ENCODE results near the gene SMG1.

The SMG1 gene

GRCh38 chr16:18943414-18943813 lies 17.2 kb upstream of the SMG1 start:
- DNase-seq (ENCODE audit: low read depth), result no peak
- no peak overlapping the region for H3K4me3 ChIP-seq (ENCODE audit: low read length)
- TF ChIP-seq, protein P1, sequence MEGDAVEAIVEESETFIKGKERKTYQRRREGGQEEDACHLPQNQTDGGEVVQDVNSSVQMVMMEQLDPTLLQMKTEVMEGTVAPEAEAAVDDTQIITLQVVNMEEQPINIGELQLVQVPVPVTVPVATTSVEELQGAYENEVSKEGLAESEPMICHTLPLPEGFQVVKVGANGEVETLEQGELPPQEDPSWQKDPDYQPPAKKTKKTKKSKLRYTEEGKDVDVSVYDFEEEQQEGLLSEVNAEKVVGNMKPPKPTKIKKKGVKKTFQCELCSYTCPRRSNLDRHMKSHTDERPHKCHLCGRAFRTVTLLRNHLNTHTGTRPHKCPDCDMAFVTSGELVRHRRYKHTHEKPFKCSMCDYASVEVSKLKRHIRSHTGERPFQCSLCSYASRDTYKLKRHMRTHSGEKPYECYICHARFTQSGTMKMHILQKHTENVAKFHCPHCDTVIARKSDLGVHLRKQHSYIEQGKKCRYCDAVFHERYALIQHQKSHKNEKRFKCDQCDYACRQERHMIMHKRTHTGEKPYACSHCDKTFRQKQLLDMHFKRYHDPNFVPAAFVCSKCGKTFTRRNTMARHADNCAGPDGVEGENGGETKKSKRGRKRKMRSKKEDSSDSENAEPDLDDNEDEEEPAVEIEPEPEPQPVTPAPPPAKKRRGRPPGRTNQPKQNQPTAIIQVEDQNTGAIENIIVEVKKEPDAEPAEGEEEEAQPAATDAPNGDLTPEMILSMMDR (conservative IDR thresholded peaks at IDR 0.05; ENCODE audit: low read length), result no peak

- no peak for DNase-seq (ENCODE audit: low read depth)
- no peak overlapping the region for H3K4me3 ChIP-seq (ENCODE audit: low read length)
- TF ChIP-seq, protein P1 (conservative IDR thresholded peaks at IDR 0.05; ENCODE audit: low read length), result no peak
Measured at GRCh38 chr16:18942061-18942460, 15.9 kb upstream of the SMG1 start.

- no peak for DNase-seq (ENCODE audit: low read depth)
- H3K4me3 ChIP-seq (ENCODE audit: low read length), result no peak overlapping the region
- TF ChIP-seq, protein P1 (conservative IDR thresholded peaks at IDR 0.05; ENCODE audit: low read length), result no peak
Measured at GRCh38 chr16:18941471-18941870, 15.3 kb upstream of the SMG1 start.

DNA sequence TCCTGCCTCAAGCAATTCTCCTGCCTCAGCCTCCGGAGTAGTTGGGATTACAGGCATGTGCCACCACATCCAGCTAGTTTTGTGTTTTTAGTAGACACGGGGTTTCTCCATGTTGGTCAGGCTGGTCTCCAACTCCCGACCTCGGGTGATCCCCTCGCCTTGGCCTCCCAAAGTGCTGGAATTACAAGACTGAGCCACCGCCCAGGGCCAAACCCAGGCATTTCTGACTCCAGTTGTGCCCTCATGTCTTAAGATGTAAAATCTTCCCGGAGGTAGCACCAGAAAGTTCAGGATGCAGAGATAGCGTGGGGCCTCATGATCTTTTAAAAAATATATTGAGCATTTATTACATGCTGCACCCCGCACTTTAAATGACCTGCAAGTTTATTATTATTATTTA lies 12.8 kb upstream of the SMG1 start:
- TF ChIP-seq, protein P1 (conservative IDR thresholded peaks at IDR 0.05; ENCODE audit: low read length), result no peak
- DNase-seq (ENCODE audit: low read depth), result no peak
- no peak overlapping the region for H3K4me3 ChIP-seq (ENCODE audit: low read length)

- H3K4me3 ChIP-seq (ENCODE audit: low read length), result no peak overlapping the region
- no peak for DNase-seq (ENCODE audit: low read depth)
- TF ChIP-seq, protein P1 (conservative IDR thresholded peaks at IDR 0.05; ENCODE audit: low read length), result no peak
Measured at GRCh38 chr16:18937390-18937789, 11.2 kb upstream of the SMG1 start.

- DNase-seq (ENCODE audit: low read depth), result no peak
- TF ChIP-seq, protein P1 (conservative IDR thresholded peaks at IDR 0.05; ENCODE audit: low read length), result no peak
Measured at GRCh38 chr16:18936727-18937340, 10.6 kb upstream of the SMG1 start.

GRCh38 chr16:18933501-18933900 lies 7.3 kb upstream of the SMG1 start:
- no peak for DNase-seq (ENCODE audit: low read depth)
- H3K4me3 ChIP-seq (ENCODE audit: low read length), result no peak overlapping the region
- TF ChIP-seq, protein P1 (conservative IDR thresholded peaks at IDR 0.05; ENCODE audit: low read length), result no peak

More at GRCh38 chr16:18936727-18937340, 10.6 kb upstream of the SMG1 start:
- no peak overlapping the region for H3K4me3 ChIP-seq (ENCODE audit: low read length)
